ENCODE measurements around the gene PALD1.

Gene PALD1

GRCh38 chr10:70538195-70538520 lies 59.6 kb downstream of the PALD1 start:
- DNase-seq, result no peak

DNA sequence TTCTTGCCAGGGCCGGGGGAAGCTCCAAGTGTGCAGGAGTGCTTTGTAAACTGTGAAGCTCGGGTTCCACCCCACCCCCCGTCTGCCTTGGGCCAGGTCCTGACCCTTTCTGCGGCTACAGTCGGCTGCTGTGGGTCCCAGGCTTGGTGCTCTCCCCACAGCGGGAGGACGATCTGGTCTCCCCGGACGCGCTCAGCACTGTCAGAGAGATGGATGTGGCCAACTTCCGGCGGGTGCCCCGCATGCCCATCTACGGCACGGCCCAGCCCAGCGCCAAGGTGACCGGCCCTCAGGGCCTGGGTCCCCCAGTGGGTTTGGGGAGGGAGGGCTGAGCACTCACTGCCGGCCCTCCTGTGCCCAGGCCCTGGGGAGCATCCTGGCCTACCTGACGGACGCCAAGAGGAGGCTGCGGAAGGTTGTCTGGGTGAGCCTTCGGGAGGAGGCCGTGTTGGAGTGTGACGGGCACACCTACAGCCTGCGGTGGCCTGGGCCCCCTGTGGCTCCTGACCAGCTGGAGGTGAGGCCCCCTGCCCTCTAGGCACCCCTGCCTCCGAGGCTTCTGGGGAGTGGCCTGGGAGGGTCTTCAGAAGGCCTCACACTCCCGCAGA lies 60.3 kb downstream of the PALD1 start:
- DNase-seq, result no peak

GRCh38 chr10:70539471-70539870 lies 60.9 kb downstream of the PALD1 start:
- no peak for DNase-seq

GRCh38 chr10:70540089-70540788 lies 61.7 kb downstream of the PALD1 start:
- DNase-seq, result no peak

- DNase-seq, result no peak
Measured at GRCh38 chr10:70540789-70541360, 62.3 kb downstream of the PALD1 start.

DNA sequence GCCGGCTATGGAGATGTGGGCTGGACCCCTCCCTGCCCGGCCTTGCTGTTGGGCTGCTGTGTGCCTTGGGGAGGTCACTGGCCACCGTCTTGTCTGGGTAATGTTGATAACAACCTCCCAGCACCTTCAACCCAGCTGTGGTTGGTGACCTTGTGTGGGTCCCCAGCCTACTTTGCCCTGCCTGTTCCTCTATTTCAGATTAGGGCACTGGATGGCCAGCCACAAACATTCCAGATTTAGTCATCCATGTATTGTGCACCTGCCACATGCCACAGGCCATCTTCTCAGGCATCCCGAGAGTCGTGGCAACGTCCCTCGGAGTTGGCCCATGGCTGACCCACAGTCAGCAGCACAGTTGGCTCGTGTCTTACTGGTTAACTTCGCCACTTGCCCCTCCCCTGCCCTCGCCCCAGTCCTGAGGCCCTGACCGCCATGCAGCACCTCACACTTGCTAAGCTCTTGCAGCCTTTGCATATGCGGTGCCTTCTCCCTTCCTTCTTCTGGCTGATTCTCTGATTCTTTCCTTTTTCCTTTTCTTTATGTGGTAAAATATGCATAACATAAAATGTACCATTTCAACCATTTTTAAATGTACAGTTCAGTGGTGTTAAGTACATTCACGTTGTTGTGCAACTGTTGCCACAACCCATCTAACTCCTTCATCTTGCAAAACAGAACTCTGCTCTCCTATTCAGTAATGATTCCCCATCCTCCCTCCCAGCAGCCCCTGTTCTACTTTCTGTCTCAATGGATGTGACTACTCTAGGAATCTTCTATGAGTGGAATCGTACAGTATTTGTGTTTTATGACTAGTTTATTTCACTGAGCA lies 63.4 kb downstream of the PALD1 start:
- no peak for DNase-seq

DNA sequence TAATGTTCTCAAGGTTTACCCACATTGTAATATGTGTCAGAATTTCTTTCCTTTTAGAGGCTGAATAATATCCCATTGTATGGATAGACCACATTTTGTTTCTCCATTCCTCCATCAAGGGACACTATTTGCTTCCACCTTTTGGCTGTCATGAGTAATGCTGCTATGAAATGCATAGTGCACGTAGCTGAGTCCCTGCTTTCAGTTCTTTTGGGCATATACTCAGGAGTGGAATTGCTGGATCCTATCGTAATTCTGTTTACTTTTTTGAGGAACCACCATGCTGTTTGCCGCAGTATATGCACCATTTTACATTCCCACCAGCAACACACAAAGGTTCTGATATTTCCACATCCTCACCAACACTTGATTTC lies 64.0 kb downstream of the PALD1 start:
- no peak for DNase-seq

- no peak for DNase-seq
Measured at GRCh38 chr10:70543911-70544310, 65.3 kb downstream of the PALD1 start.

- DNase-seq, result no peak
Measured at GRCh38 chr10:70544431-70545340, 66.1 kb downstream of the PALD1 start.

GRCh38 chr10:70546584-70546983 lies 68.0 kb downstream of the PALD1 start:
- DNase-seq, result no peak

GRCh38 chr10:70549351-70549961 lies 70.9 kb downstream of the PALD1 start:
- DNase-seq, result no peak

GRCh38 chr10:70549962-70550458 lies 71.4 kb downstream of the PALD1 start:
- no peak for DNase-seq

DNA sequence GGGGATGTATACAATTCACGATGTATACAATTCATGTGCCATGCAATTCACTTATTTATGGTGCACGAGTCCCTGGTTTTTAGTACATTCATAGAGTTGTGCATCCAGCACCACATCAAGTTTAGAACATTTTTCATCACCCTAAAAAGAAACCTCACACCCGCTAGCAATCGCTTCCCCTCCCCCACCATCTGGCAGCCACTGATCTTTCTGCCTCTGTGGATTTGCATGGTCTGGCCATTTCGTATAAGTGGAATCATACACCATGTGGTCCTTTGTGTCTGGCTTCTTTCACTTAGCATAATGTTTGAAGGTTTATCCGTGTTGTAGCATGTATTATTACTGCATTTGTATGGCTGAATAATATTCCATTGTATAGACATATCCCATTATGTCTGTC lies 71.9 kb downstream of the PALD1 start:
- DNase-seq, result no peak

DNA sequence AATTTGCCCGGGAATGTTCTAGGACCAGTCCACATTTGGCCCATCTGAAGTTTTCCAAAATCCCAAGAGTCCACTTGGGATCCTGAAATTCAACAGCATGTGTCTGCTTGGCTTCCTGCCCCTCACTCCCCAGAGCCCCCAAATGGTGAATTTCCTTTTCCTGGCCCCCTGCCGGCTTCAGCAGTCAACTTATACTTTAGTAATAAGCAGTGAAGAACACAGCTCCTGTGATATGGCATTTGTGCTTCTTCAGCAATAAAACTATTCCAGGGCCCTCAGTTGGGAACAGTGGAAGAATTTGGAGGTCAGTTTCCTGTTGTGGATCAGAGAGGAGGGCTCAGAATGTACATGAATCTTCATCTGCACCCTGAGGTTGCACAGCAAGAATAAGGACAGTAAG lies 72.9 kb downstream of the PALD1 start:
- no peak for DNase-seq

DNA sequence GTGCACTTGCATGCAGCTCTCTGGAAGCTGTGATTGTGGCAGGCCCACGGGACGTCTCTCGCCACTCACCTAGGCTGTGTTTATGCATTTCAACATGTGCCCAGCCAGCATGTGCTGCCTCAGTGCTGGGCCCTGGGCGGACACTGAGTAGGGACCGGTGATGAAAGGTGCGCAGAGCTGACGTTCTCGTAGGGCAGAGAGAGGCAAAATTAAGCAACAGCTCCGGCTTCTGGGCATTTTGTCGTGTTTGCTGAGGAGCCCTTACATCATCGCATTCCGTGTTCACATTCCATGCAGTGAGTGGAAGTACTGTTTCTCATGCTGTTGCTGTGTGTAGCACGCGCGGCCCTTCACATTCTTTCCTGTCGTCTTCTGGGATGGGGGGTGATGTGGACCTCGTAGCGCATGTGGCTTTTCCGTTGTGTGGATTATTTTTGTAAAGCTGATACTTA lies 73.4 kb downstream of the PALD1 start:
- DNase-seq, result no peak

DNA sequence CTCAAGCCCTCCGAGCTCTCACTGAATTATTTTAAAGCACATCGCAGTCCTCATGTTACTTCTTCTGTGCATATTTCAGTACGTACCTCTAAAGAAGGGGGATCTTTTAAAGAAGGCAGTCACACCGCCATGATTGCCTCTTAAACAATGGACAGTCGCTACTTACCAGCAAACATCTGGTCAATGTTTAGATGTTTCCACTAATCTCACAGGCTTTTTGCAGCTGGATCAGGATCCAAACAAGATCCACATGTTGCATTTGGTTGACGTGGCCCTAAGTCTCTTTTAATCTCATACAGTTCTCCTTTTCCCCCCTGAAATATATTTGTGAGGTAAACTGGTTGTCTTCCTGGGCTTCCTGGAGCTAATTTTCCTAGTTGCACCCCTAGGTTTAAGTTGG lies 74.0 kb downstream of the PALD1 start:
- DNase-seq, result no peak

DNA sequence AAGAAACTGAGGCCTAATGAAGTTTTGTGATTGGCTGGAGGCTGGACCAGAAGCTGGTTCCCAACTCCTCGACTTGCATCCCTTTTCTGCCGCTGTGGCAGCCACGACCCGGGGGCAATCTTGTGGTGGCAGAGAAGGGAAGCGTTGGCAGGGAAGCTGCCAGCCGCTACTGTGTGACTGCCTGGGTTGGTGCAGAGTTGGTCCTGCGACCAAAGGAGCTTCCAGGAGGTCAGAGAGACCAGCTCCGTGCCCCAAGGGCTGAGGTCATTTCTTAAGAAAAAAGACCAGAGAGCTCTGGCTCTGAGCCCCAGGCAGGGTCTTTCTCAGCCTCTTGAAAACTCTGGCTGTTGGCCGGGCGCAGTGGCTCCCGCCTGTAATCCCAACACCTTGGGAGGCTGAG lies 76.8 kb downstream of the PALD1 start:
- DNase-seq, result no peak

DNA sequence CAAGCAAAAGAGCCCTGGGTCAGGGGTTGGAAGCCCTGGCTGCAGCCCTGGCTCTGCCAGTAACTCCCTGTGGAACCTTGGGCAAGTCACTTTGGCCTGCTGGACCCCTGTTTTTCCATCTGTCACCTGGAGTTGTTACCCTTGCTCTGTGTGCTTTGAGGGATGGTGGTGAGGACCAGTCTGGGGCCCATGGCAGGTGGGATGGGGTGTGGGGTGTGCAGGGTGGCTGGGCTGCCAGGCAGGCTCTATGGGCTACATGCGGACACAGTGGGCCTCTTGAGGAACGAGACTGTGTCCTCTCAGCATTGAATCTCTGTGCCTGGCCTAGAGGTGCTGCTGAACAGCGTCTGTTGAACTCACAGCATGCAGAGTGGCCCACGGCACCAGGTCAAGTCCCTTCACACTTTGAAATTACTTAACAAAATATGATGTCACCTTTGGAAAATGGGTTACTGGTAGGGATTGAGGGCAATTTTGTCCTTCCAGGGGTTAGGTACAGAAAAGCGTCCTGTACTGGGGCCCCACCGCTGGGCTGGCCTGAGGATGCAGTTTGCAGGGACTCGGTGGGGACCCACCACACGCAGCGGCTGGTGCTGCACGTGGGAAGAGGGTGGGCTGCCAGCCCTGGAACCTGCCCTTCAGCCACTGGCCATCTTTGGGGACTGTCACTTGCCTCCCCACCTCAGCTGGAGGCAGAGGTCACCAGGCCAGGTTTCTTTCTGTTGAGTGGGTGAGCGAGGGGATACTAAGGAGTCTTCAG lies 78.7 kb downstream of the PALD1 start:
- DNase-seq, result no peak

- no peak for DNase-seq
Measured at GRCh38 chr10:70557876-70558275, 79.3 kb downstream of the PALD1 start.

DNA sequence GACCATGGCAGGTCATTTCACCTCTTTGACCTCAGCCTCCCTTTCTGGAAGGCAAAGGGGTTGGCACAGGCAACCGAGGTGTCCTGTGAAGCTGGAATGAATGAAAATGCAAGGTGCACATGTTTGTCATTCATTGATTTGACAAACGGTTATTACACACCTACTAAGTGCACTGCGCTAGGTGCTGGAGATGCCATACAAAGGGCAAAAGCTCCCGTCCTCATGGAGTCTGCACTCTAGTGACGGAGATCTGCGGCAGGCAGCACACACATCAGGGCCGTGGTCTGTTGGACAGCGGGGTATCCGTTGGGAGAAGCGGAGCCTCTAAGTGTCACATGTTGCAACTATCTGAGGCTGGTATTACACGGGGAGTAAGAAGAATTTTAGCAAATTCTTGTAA lies 79.7 kb downstream of the PALD1 start:
- no peak for DNase-seq

Measured in NCI-H2227 treated with DMSO at 0.1 percent for 48 hours (cell line).